ENCODE measurements around the gene EAF2.

The EAF2 gene

GRCh38 chr3:121834671-121835464, at the start of gene EAF2, which contains the start of gene IQCB1:
Gene EAF2, plus strand, starts transcription at chr3:121835209. Its CDS starts 77 bp downstream, at chr3:121835286.
Gene IQCB1, minus strand, starts transcription at chr3:121835060. Its CDS starts 6,100 bp downstream, at chr3:121828960.
- DNase-seq = peak; percentile 57 to 97 (median 92)

- no peak for DNase-seq
Observed at GRCh38 chr3:121786485-121786884, 48.5 kb upstream of the EAF2 start.

- DNase-seq = no peak
Observed at GRCh38 chr3:121793078-121793477, 41.9 kb upstream of the EAF2 start.

GRCh38 chr3:121794264-121794983, 40.6 kb upstream of the EAF2 start:
- no peak for DNase-seq

GRCh38 chr3:121796970-121797369, 38.0 kb upstream of the EAF2 start:
- no peak for DNase-seq

GRCh38 chr3:121800906-121801305, 34.1 kb upstream of the EAF2 start:
- DNase-seq = no peak

- no peak for DNase-seq
Observed at GRCh38 chr3:121803771-121804320, 31.2 kb upstream of the EAF2 start.

GRCh38 chr3:121809249-121809648, 25.8 kb upstream of the EAF2 start:
- no peak for DNase-seq

- no peak for DNase-seq
Observed at GRCh38 chr3:121817753-121818152, 17.3 kb upstream of the EAF2 start.

- DNase-seq = no peak
Observed at GRCh38 chr3:121818578-121818977, 16.4 kb upstream of the EAF2 start.

- DNase-seq = no peak
Observed at GRCh38 chr3:121819236-121819635, 15.8 kb upstream of the EAF2 start.

GRCh38 chr3:121821421-121822199, 13.4 kb upstream of the EAF2 start:
- DNase-seq = no peak

GRCh38 chr3:121822973-121823372, 12.0 kb upstream of the EAF2 start:
- no peak for DNase-seq

GRCh38 chr3:121834157-121834670, 795 bp upstream of the EAF2 start:
- peak in 6 of 56 donors; percentile 3 to 53 (median 12) for DNase-seq

- DNase-seq = peak in 5 of 56 donors; percentile 24 to 50 (median 32)
Observed at GRCh38 chr3:121835465-121835801, 424 bp downstream of the EAF2 start.

- no peak for DNase-seq
Observed at GRCh38 chr3:121836064-121836463, 1.1 kb downstream of the EAF2 start.

- DNase-seq = no peak
Observed at GRCh38 chr3:121836481-121836880, 1.5 kb downstream of the EAF2 start.

- no peak for DNase-seq
Observed at GRCh38 chr3:121839962-121840361, 5.0 kb downstream of the EAF2 start.

- DNase-seq = no peak
Observed at GRCh38 chr3:121844892-121845291, 9.9 kb downstream of the EAF2 start.

GRCh38 chr3:121852256-121852655, 17.2 kb downstream of the EAF2 start:
- no peak for DNase-seq

GRCh38 chr3:121855555-121855954, 20.5 kb downstream of the EAF2 start:
- DNase-seq = no peak
